MG63 (cell line): Measurements from ENCODE around the gene MALT1. TPM values are rescaled to one million over a fixed set of nuclear protein-coding genes. Genes with fewer than 3 reads are reported as not detected.
A peak's percentile ranks its signal among the peaks of the same experiment; 100 is the strongest.

Source experiments
- DNase-seq: peaks from one replicate; pipeline ENCODE4 v3.0.0-alpha.2; 2020
- H3K27me3 ChIP-seq: fragments of 250-450 bp; sonication (Bioruptor Pico); 2 replicates; pipeline ENCODE4 v1.5.1; 2020; ENCODE audit warnings: mild to moderate bottlenecking, moderate library complexity
- H3K36me3 ChIP-seq: fragments of 250-450 bp; sonication (Bioruptor Pico); 2 replicates; pipeline ENCODE4 v1.5.1; 2020; ENCODE audit warnings: mild to moderate bottlenecking, moderate library complexity
- H3K4me3 ChIP-seq: fragments of 250-450 bp; sonication (Bioruptor Pico); 2 replicates; pipeline ENCODE4 v1.5.1; 2020; ENCODE audit warnings: mild to moderate bottlenecking, moderate library complexity
- H3K9me3 ChIP-seq: fragments of 250-450 bp; sonication (Bioruptor Pico); 2 replicates; pipeline ENCODE4 v1.5.1; 2020; ENCODE audit warnings: mild to moderate bottlenecking, moderate library complexity
- total RNA-seq: library from RNA; depleted of rRNA; stranded (reverse); fragments of >200 nt; shearing (Covaris generic); gene quantifications from 2 replicates; pipeline ENCODE4 v1.2.3, GENCODE V29; 2014; ENCODE audit warnings: low replicate concordance; rRNA removed

The MALT1 gene
- total RNA-seq, 1 experiment from 2014 or later, result 24.6 TPM

GRCh38 chr18:58789876-58790240 is 118.6 kb downstream of the MALT1 start:
- Histone ChIP-seq H3K27me3 (no peaks in the 10 kb centered on the region), H3K36me3 (no peaks in the 10 kb centered on the region), H3K4me3 (no peak overlapping the region), H3K9me3 (no peaks in the 10 kb centered on the region)
- no peak for DNase-seq

DNA sequence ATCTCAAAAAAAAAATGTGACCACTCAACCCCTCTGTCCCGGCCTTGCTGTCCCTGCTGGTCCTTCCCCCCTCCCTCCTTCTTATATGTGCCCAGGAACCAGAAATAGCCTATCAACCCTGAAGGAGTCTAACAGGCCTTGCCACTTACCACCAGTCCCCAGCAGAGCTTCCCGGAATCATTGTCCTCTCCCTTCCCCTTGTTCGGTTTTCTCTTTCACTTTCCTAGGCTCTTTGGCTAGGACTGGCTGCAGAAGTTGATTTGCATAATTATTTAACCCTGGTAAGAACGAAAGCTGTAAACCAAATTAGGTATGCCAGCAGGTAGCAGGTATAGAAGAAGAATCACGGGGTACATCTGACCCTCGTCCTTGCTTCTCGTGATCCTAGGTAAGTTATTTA is 120.8 kb downstream of the MALT1 start:
- DNase-seq, result no peak
- H3K36me3 ChIP-seq, result no peaks in the 10 kb centered on the region
- H3K27me3 ChIP-seq, result no peaks in the 10 kb centered on the region
- no peak overlapping the region for H3K4me3 ChIP-seq
- no peaks in the 10 kb centered on the region for H3K9me3 ChIP-seq

- H3K9me3 ChIP-seq, result no peaks in the 10 kb centered on the region
- H3K4me3 ChIP-seq, result no peak overlapping the region
- H3K27me3 ChIP-seq, result no peaks in the 10 kb centered on the region
- DNase-seq, result peak; percentile 83
- no peaks in the 10 kb centered on the region for H3K36me3 ChIP-seq
Measured at GRCh38 chr18:58793361-58793760, 122.1 kb downstream of the MALT1 start.

- Histone ChIP-seq H3K27me3 (no peaks in the 10 kb centered on the region), H3K9me3 (no peaks in the 10 kb centered on the region), H3K4me3 (no peak overlapping the region), H3K36me3 (no peaks in the 10 kb centered on the region)
- DNase-seq, result no peak
Measured at GRCh38 chr18:58796220-58796619, 125.0 kb downstream of the MALT1 start.

DNA sequence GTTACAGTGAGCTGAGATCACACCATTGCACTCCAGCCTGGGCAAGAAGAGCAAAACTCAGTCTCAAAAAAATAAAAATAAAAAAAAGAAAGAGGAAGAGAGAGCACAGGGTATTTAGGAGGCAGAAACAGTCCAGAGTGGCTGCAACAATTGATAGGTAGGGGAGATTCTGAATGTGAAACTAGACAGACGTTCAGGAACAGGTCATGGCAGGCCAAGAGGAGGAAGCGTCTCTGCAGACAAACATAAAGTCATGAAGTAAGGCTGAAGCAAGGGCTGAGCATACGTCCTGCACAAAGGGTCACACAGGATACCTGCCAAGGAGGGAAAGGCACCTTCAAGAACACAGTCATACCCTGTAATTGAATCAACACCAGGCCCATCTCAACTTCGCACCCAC is 129.3 kb downstream of the MALT1 start:
- Histone ChIP-seq H3K4me3 (no peak overlapping the region), H3K36me3 (no peaks in the 10 kb centered on the region), H3K27me3 (no peaks in the 10 kb centered on the region), H3K9me3 (no peaks in the 10 kb centered on the region)
- DNase-seq, result no peak

- DNase-seq, result no peak
- no peaks in the 10 kb centered on the region for H3K9me3 ChIP-seq
- H3K4me3 ChIP-seq, result no peak overlapping the region
- H3K27me3 ChIP-seq, result no peaks in the 10 kb centered on the region
- no peaks in the 10 kb centered on the region for H3K36me3 ChIP-seq
Measured at GRCh38 chr18:58802959-58803358, 131.7 kb downstream of the MALT1 start.

- no peaks in the 10 kb centered on the region for H3K36me3 ChIP-seq
- H3K4me3 ChIP-seq, result no peak overlapping the region
- no peaks in the 10 kb centered on the region for H3K27me3 ChIP-seq
- no peak for DNase-seq
- no peaks in the 10 kb centered on the region for H3K9me3 ChIP-seq
Measured at GRCh38 chr18:58803978-58804377, 132.7 kb downstream of the MALT1 start.

Other genes starting within 250 kb of the MALT1 start
- 6.2 and 10.5 TPM in 2 replicates for gene ALPK2, start 42.4 kb upstream of the MALT1 start, total RNA-seq
- gene ZNF532, start 193.4 kb downstream of the MALT1 start, total RNA-seq, result 18.6 and 20.2 TPM in 2 replicates